ENCODE measurements around the gene ITPRID2.
"Not testable (repeated sequence)": the region's sequence is repeated elsewhere in the genome, so short reads cannot be mapped to it uniquely, and the experiment has no call there.

The ITPRID2 gene

GRCh38 chr2:181959508-181959907 is 68.0 kb downstream of the ITPRID2 start:
- DNase-seq (ENCODE audit: low read depth), result no peak

DNA sequence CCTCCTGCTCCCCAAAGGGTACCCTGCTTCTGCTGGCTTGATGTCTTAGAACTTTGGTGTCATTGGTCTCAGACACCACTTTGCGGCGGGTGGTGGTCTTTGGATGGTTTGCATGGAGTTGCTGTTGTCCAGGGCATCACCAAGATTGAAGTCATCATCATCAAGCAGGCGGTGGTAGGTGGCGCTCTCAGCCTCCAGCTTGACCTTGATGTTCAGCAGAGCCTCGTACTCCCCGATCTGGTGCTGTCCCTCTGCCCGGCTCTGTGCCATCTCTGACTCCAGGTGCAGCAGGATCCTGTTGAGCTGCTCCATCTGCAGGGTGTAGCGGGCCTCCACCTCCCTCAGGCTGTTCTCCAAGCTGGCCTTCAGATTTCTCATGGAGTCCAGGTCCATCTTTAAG is 69.6 kb downstream of the ITPRID2 start:
- not testable (repeated sequence) for DNase-seq (ENCODE audit: low read depth)

GRCh38 chr2:181962142-181962541 is 70.6 kb downstream of the ITPRID2 start:
- DNase-seq (ENCODE audit: low read depth), result no peak

- DNase-seq (ENCODE audit: low read depth), result no peak
These were observed 78.7 kb downstream of the ITPRID2 start for GRCh38 chr2:181970160-181970794.

GRCh38 chr2:181971032-181971431 is 79.5 kb downstream of the ITPRID2 start:
- DNase-seq (ENCODE audit: low read depth), result no peak

DNA sequence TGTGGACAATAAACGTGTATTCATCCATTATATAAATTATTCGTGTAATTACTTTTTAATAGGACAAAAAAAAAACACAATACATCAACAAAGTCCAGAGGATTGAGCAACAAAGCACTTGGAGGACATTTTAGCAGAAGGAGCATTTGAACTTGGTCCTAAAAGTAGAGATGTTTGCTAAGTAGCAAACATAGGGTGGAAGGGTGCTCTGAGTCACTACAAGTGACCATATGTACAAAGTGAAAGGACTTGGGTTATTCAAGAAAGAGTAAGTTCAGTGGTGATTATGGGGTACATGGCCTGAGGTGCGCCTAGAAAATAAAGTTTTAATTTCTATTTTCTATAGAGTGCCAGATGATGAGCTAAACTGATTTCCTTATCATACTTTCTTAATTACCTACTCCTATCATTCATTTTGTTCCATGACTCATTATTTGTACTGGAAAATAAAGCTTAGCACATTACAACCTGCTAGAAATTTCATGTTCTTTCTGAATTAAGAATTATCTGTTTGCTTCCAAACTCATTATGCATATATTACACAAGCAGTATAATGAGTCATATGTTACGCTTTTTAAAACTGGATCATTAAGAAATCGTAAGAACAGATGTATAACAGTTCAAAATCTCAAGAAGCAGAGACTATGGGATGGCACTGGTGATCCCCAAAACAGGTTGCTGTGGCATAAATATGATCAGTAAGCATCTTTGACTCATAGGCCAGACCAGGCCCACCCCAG is 81.1 kb downstream of the ITPRID2 start:
- no peak for DNase-seq (ENCODE audit: low read depth)

DNA sequence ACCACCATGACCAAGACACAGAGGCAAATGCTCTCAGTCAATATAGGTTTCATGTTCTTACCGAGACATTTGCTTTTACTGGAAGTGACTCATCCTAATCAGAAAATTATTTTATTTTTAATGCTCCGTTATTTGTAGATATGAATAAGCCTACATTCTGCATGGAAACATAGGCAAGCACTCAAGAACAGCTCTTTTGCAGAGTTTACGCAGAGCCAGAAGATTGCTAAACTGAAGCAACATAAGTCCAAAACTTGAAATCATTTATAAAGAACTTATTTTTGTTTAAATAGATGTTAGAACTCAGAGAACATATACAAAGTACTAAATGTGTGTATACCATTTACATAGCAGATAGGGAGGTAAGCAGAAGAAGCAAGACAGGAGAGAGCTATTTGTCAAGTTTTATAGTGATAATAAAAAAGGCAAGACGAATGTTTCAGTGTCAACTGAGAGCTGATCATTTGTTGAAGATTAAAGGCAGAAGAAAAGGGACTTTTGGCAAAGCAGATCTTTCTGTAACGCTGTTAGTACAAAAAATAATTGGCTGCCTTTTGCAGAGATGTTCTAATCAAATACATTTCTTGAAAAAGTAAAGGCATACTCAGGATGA is 81.7 kb downstream of the ITPRID2 start:
- no peak for DNase-seq (ENCODE audit: low read depth)

- no peak for DNase-seq (ENCODE audit: low read depth)
These were observed 86.3 kb downstream of the ITPRID2 start for GRCh38 chr2:181977661-181978350.

GRCh38 chr2:181978351-181979150 is 87.0 kb downstream of the ITPRID2 start:
- no peak for DNase-seq (ENCODE audit: low read depth)
